HepG2 (cell line): ENCODE measurements around the gene SLC11A1. TPM values are rescaled to one million over a fixed set of nuclear protein-coding genes. Genes with fewer than 3 reads are reported as not detected.
A peak's percentile ranks its signal among the peaks of the same experiment; 100 is the strongest.

Experiments used
- IRF9 ChIP-seq: sonication (generic); formaldehyde crosslinking; IDR thresholded peaks from 2 replicates; pipeline ENCODE4 v1.8.0; 2022; ENCODE audit warnings: missing genetic modification reagents, mild to moderate bottlenecking, borderline replicate concordance
- KMT2A ChIP-seq: sonication (generic); formaldehyde crosslinking; IDR thresholded peaks from 2 replicates; pipeline ENCODE4 v1.4.0; 2020; ENCODE audit warnings: missing genetic modification reagents
- NFE2L1 ChIP-seq: sonication (generic); formaldehyde crosslinking; IDR thresholded peaks from 2 replicates; pipeline ENCODE4 v1.4.0; 2020; ENCODE audit warnings: missing genetic modification reagents, mild to moderate bottlenecking, borderline replicate concordance
- NFKB2 ChIP-seq: sonication (generic); formaldehyde crosslinking; IDR thresholded peaks from 2 replicates; pipeline ENCODE4 v1.4.0; 2020; ENCODE audit warnings: missing genetic modification reagents, borderline replicate concordance
- PRDM4 ChIP-seq: sonication (generic); formaldehyde crosslinking; IDR thresholded peaks from 2 replicates; pipeline ENCODE4 v1.9.0; 2021; ENCODE audit warnings: missing genetic modification reagents, borderline replicate concordance
- SCMH1 ChIP-seq: sonication (generic); formaldehyde crosslinking; IDR thresholded peaks from 2 replicates; pipeline ENCODE4 v1.9.0; 2021; ENCODE audit warnings: missing genetic modification reagents, mild to moderate bottlenecking, borderline replicate concordance
- TCF7 ChIP-seq: sonication (generic); IDR thresholded peaks from 2 replicates; pipeline ENCODE4 v1.6.1; 2016; ENCODE audit warnings: antibody characterized with exemption, low read depth
- TEF ChIP-seq: sonication (generic); formaldehyde crosslinking; IDR thresholded peaks from 2 replicates; pipeline ENCODE4 v1.5.0; 2020; ENCODE audit warnings: missing genetic modification reagents
- XBP1 ChIP-seq: sonication (generic); formaldehyde crosslinking; IDR thresholded peaks from 2 replicates; pipeline ENCODE4 v1.5.0; 2020; ENCODE audit warnings: missing genetic modification reagents
- ZFY ChIP-seq: sonication (generic); formaldehyde crosslinking; IDR thresholded peaks from 2 replicates; pipeline ENCODE4 v1.4.0; 2020; ENCODE audit warnings: missing genetic modification reagents
- ZNF276 ChIP-seq: sonication (generic); formaldehyde crosslinking; IDR thresholded peaks from 2 replicates; pipeline ENCODE4 v1.4.0; 2020; ENCODE audit warnings: mild to moderate bottlenecking, low read depth, missing genetic modification reagents
- ZNF607 ChIP-seq: sonication (generic); formaldehyde crosslinking; IDR thresholded peaks from 2 replicates; pipeline ENCODE4 v1.5.1; 2020; ENCODE audit warnings: missing genetic modification reagents, mild to moderate bottlenecking, borderline replicate concordance
- polyA plus RNA-seq, 8 experiments: library from polyadenylated mRNA; depleted of rRNA in 3 of 8; stranded (reverse) in 7 of 8; unstranded in 1 of 8; fragments of >200 nt; fragmentation: Illumina TruSeq in 4 of 8; extraction: Trizol in 4 of 8; gene quantifications; 2 replicates each; pipeline versions ENCODE4 v1.2.1 to v1.2.3, GENCODE V29; 2011 to 2016; ENCODE audit warnings: low read depth in 4 of 8, missing spikeins in 1 of 8, mixed read lengths in 1 of 8; ENCODE audit not compliant: insufficient read depth in 1 of 8
- total RNA-seq, 5 experiments: library from RNA; depleted of rRNA; stranded (reverse); fragments of >200 nt; fragmentation: Illumina TruSeq; extraction: Trizol; gene quantifications; 2 replicates each; pipeline ENCODE4 v1.2.3, GENCODE V29; 2016; ENCODE audit warnings: low read depth in 1 of 5
- TF ChIP-seq, protein P1 (sequence below): sonication (generic); formaldehyde crosslinking; IDR thresholded peaks from 2 replicates; pipeline ENCODE4 v1.4.0; 2020; ENCODE audit warnings: mild to moderate bottlenecking, missing genetic modification reagents
- TF ChIP-seq, protein P2 (sequence below): sonication (generic); formaldehyde crosslinking; IDR thresholded peaks from 2 replicates; pipeline ENCODE4 v1.4.0; 2020; ENCODE audit warnings: mild to moderate bottlenecking, missing genetic modification reagents
- TF ChIP-seq, protein P3 (sequence below): IDR thresholded peaks from 2 replicates; pipeline ENCODE4 v1.6.1; 2016; ENCODE audit warnings: missing compliant biosample characterization, missing genetic modification reagents, borderline replicate concordance
- TF ChIP-seq, protein P4 (sequence below): IDR thresholded peaks from 2 replicates; pipeline ENCODE4 v1.6.1; 2012; ENCODE audit warnings: inconsistent platforms

Gene SLC11A1
- total and polyA plus RNA-seq, 2 of the 13 experiments (the other 11 are each of a cell fraction or from before 2014, with no cell fraction given) = 0.33 to 2.3 TPM

DNA sequence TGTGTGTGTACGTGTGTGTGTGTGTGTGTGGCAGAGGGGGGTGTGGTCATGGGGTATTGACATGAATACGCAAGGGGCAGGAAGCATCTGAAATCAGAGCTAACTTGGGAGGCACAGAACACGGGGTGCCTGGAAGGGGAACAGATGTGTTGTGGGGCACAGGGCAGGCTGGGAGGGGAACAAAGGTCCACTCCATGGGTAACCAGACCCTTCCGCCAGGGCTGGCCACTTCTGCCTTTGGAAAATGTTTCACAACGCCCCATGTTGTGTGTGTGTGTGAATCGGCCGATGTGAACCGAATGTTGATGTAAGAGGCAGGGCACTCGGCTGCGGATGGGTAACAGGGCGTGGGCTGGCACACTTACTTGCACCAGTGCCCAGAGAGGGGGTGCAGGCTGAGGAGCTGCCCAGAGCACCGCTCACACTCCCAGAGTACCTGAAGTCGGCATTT lies at the start of gene SLC11A1 (continued):
- TF ChIP-seq PRDM4 (CRISPR knock-in tag) (no peak), KMT2A (no peak), XBP1 (CRISPR knock-in tag) (no peak), NFE2L1 (CRISPR knock-in tag) (no peak), SCMH1 (CRISPR knock-in tag) (no peak), ZNF276 (no peak), ZNF607 (CRISPR knock-in tag) (no peak), TCF7 (no peak), IRF9 (peak; percentile 48; the same call in 1 of the 2 replicates), ZFY (no peak), NFKB2 (CRISPR knock-in tag) (no peak), TEF (no peak)
- TF ChIP-seq, protein P1, sequence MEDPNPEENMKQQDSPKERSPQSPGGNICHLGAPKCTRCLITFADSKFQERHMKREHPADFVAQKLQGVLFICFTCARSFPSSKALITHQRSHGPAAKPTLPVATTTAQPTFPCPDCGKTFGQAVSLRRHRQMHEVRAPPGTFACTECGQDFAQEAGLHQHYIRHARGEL (CRISPR knock-in tag) = no peak
- TF ChIP-seq, protein P2, sequence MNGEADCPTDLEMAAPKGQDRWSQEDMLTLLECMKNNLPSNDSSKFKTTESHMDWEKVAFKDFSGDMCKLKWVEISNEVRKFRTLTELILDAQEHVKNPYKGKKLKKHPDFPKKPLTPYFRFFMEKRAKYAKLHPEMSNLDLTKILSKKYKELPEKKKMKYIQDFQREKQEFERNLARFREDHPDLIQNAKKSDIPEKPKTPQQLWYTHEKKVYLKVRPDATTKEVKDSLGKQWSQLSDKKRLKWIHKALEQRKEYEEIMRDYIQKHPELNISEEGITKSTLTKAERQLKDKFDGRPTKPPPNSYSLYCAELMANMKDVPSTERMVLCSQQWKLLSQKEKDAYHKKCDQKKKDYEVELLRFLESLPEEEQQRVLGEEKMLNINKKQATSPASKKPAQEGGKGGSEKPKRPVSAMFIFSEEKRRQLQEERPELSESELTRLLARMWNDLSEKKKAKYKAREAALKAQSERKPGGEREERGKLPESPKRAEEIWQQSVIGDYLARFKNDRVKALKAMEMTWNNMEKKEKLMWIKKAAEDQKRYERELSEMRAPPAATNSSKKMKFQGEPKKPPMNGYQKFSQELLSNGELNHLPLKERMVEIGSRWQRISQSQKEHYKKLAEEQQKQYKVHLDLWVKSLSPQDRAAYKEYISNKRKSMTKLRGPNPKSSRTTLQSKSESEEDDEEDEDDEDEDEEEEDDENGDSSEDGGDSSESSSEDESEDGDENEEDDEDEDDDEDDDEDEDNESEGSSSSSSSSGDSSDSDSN = 0 out of 2 replicates have a peak, but pooled peaks have one; percentile 25
- TF ChIP-seq, protein P3, sequence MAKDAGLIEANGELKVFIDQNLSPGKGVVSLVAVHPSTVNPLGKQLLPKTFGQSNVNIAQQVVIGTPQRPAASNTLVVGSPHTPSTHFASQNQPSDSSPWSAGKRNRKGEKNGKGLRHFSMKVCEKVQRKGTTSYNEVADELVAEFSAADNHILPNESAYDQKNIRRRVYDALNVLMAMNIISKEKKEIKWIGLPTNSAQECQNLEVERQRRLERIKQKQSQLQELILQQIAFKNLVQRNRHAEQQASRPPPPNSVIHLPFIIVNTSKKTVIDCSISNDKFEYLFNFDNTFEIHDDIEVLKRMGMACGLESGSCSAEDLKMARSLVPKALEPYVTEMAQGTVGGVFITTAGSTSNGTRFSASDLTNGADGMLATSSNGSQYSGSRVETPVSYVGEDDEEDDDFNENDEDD = no peak
- TF ChIP-seq, protein P4, sequence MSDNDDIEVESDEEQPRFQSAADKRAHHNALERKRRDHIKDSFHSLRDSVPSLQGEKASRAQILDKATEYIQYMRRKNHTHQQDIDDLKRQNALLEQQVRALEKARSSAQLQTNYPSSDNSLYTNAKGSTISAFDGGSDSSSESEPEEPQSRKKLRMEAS = no peak
